ENCODE data around the gene BTBD9.
A peak's percentile ranks its signal among the peaks of the same experiment; 100 is the strongest.

BTBD9 gene

GRCh38 chr6:38271081-38271480 lies 368.6 kb downstream of the BTBD9 start:
- no peak overlapping the region for H2BK120ac ChIP-seq (ENCODE audit: low read depth, low read length)
- H3K4me1 ChIP-seq (ENCODE audit: control insufficient read depth, low read depth, low read length), result peaks cover 13% of the 10 kb centered on the region

DNA sequence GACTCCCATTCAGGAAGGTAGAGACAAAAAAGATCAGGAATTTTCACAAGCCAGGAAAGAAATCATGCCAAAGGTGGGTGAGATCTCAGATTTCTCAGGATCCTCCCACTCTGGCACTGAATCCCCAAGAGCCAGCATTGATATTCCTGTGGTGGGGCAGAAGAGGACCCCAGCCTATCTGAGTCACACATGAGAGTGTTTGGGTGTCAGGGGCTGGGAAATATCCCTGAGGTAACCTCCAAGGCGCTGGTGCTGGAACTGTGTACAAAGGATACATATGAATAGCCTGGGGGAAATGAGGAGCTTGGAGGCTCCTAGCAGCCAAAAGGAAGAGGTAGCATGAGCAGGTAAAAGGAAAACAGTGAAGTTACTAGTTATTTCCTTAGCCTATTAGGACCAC lies 369.4 kb downstream of the BTBD9 start:
- Histone ChIP-seq H2BK15ac (replicated peaks; ENCODE audit: low read depth) (no peak overlapping the region), H2BK5ac (ENCODE audit: low read length) (peak overlapping the region; percentile 67), H4K5ac (ENCODE audit: low read length) (no peak overlapping the region), H3K4me3 (ENCODE audit: low read length) (no peak overlapping the region), H4K8ac (ENCODE audit: low read depth, low read length) (no peak overlapping the region), H3K27ac (ENCODE audit: low read depth, low read length) (peak overlapping the region; percentile 20), H3K27me3 (ENCODE audit: insufficient read depth, low read length, poor library complexity) (no peaks in the 10 kb centered on the region), H3K79me2 (ENCODE audit: control insufficient read depth, insufficient read depth, low read length) (no peaks in the 10 kb centered on the region), H3K4me1 (ENCODE audit: control insufficient read depth, low read depth, low read length) (peaks cover 13% of the 10 kb centered on the region), H3K4me2 (ENCODE audit: low read length) (no peak overlapping the region), H3K36me3 (ENCODE audit: control insufficient read depth, insufficient read depth, low read length) (no peaks in the 10 kb centered on the region), H2AK5ac (ENCODE audit: low read length) (peak overlapping the region; percentile 86), H2BK120ac (ENCODE audit: low read depth, low read length) (no peak overlapping the region), H3K56ac (ENCODE audit: low read length) (peak overlapping the region; percentile 71), H3K9ac (ENCODE audit: low read length) (no peak overlapping the region), H3K18ac (ENCODE audit: low read length) (peak overlapping the region; percentile 53), H3K79me1 (ENCODE audit: low read length) (no peaks in the 10 kb centered on the region), H3K4ac (ENCODE audit: low read depth, low read length) (no peak overlapping the region), H3K23ac (ENCODE audit: low read length) (no peak overlapping the region)
- DNase-seq, result no peak
- WGBS (ENCODE audit: extremely low coverage, insufficient coverage, low lambda C conversion rate), result no CpG with 5 or more reads among the region's 1 CpG

More at GRCh38 chr6:38271081-38271480, 368.6 kb downstream of the BTBD9 start:
- Histone ChIP-seq H2BK5ac (ENCODE audit: low read length) (no peak overlapping the region), H3K4ac (ENCODE audit: low read depth, low read length) (peak overlapping the region; percentile 12), H3K4me3 (ENCODE audit: low read length) (no peak overlapping the region), H4K5ac (ENCODE audit: low read length) (no peak overlapping the region), H3K27ac (ENCODE audit: low read depth, low read length) (no peak overlapping the region), H3K9ac (ENCODE audit: low read length) (no peak overlapping the region), H2BK15ac (replicated peaks; ENCODE audit: low read depth) (no peak overlapping the region), H3K56ac (ENCODE audit: low read length) (no peak overlapping the region), H3K23ac (ENCODE audit: low read length) (no peak overlapping the region), H3K79me2 (ENCODE audit: control insufficient read depth, insufficient read depth, low read length) (no peaks in the 10 kb centered on the region), H3K79me1 (ENCODE audit: low read length) (no peaks in the 10 kb centered on the region), H3K4me2 (ENCODE audit: low read length) (no peak overlapping the region), H3K27me3 (ENCODE audit: insufficient read depth, low read length, poor library complexity) (no peaks in the 10 kb centered on the region), H4K8ac (ENCODE audit: low read depth, low read length) (no peak overlapping the region), H3K18ac (ENCODE audit: low read length) (peak overlapping the region; percentile 84), H2AK5ac (ENCODE audit: low read length) (no peak overlapping the region), H3K36me3 (ENCODE audit: control insufficient read depth, insufficient read depth, low read length) (no peaks in the 10 kb centered on the region)
- DNase-seq, result no peak

DNA sequence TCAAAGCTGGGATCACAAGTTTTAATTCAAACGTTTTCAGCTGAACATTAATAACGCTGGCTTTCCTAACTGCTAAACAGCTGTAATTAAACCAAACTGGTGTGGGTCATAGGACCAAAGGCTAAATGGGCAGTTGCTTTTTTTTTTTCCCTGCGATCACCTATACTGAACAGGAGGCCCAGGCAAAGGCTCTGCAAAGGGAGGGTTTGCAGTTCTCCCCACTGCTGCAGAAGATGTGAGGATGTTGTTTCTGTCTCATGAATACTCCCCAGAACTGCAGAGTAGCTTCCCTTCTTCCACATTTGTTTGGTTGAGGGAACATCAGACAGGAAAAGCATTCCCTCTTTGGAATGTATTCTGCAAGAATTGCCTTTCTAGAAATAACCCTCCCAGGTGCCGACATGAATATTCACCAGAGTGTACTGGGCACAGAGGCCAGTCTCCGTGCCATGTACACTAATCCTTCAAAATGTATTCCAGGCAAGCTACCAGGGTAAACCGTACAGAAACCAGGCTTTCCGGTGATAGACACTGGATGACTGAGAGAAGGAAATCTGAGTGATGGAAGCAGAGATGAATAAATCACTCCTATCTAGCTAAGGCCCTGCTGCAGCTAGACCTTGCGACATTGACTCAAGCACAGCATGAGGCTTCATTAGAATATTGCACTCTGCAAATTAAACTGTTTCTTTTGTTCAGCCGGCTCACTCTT lies 370.1 kb downstream of the BTBD9 start:
- H3K56ac ChIP-seq (ENCODE audit: low read length), result no peak overlapping the region
- peak overlapping the region; percentile 98 for H2BK15ac ChIP-seq (replicated peaks; ENCODE audit: low read depth)
- H3K4me3 ChIP-seq (ENCODE audit: low read length), result no peak overlapping the region
- no peaks in the 10 kb centered on the region for H3K79me1 ChIP-seq (ENCODE audit: low read length)
- no peaks in the 10 kb centered on the region for H3K79me2 ChIP-seq (ENCODE audit: control insufficient read depth, insufficient read depth, low read length)
- no peak overlapping the region for H3K27ac ChIP-seq (ENCODE audit: low read depth, low read length)
- no peak overlapping the region for H4K8ac ChIP-seq (ENCODE audit: low read depth, low read length)
- no CpG with 5 or more reads among the region's 9 CpGs for WGBS (ENCODE audit: extremely low coverage, insufficient coverage, low lambda C conversion rate)
- H3K9ac ChIP-seq (ENCODE audit: low read length), result no peak overlapping the region
- H3K23ac ChIP-seq (ENCODE audit: low read length), result no peak overlapping the region
- H3K18ac ChIP-seq (ENCODE audit: low read length), result peak overlapping the region; percentile 71
- H3K27me3 ChIP-seq (ENCODE audit: insufficient read depth, low read length, poor library complexity), result no peaks in the 10 kb centered on the region
- no peak overlapping the region for H2BK5ac ChIP-seq (ENCODE audit: low read length)
- no peaks in the 10 kb centered on the region for H3K36me3 ChIP-seq (ENCODE audit: control insufficient read depth, insufficient read depth, low read length)
- H2BK120ac ChIP-seq (ENCODE audit: low read depth, low read length), result no peak overlapping the region
- DNase-seq, result no peak
- no peak overlapping the region for H3K4me2 ChIP-seq (ENCODE audit: low read length)
- peaks cover 15% of the 10 kb centered on the region for H3K4me1 ChIP-seq (ENCODE audit: control insufficient read depth, low read depth, low read length)
- H3K4ac ChIP-seq (ENCODE audit: low read depth, low read length), result no peak overlapping the region
- no peak overlapping the region for H4K5ac ChIP-seq (ENCODE audit: low read length)
- H2AK5ac ChIP-seq (ENCODE audit: low read length), result no peak overlapping the region

DNA sequence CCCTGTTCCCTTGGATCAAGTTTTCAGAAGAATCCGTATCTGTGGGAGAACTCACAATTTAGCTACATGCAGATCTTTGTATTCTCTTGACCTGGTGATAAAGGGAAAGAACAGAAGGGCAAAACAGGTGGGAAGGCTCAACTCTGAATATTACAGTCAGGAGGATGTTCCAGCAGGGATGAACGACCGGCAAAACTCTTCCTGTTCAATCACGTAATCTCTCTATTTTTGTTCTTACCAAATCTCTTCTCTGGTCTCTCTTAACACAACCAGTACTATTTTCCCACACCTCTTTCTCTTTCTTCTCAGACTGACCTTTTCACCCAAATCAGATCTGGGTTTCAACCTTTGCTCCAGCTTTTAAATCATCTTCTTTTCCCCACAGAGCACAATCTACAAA lies 371.4 kb downstream of the BTBD9 start:
- Histone ChIP-seq H3K79me1 (ENCODE audit: low read length) (no peaks in the 10 kb centered on the region), H3K56ac (ENCODE audit: low read length) (no peak overlapping the region), H2BK15ac (replicated peaks; ENCODE audit: low read depth) (peak overlapping the region; percentile 14), H4K5ac (ENCODE audit: low read length) (no peak overlapping the region), H3K4me3 (ENCODE audit: low read length) (no peak overlapping the region), H3K79me2 (ENCODE audit: control insufficient read depth, insufficient read depth, low read length) (no peaks in the 10 kb centered on the region), H3K4me2 (ENCODE audit: low read length) (no peak overlapping the region), H3K18ac (ENCODE audit: low read length) (no peak overlapping the region), H3K9ac (ENCODE audit: low read length) (no peak overlapping the region), H3K36me3 (ENCODE audit: control insufficient read depth, insufficient read depth, low read length) (no peaks in the 10 kb centered on the region), H2BK5ac (ENCODE audit: low read length) (no peak overlapping the region), H3K4ac (ENCODE audit: low read depth, low read length) (no peak overlapping the region), H3K4me1 (ENCODE audit: control insufficient read depth, low read depth, low read length) (peaks cover 16% of the 10 kb centered on the region), H2BK120ac (ENCODE audit: low read depth, low read length) (peak overlapping the region; percentile 79), H3K27me3 (ENCODE audit: insufficient read depth, low read length, poor library complexity) (no peaks in the 10 kb centered on the region), H3K23ac (ENCODE audit: low read length) (no peak overlapping the region), H2AK5ac (ENCODE audit: low read length) (no peak overlapping the region), H4K8ac (ENCODE audit: low read depth, low read length) (no peak overlapping the region), H3K27ac (ENCODE audit: low read depth, low read length) (no peak overlapping the region)
- no CpG with 5 or more reads among the region's 4 CpGs for WGBS (ENCODE audit: extremely low coverage, insufficient coverage, low lambda C conversion rate)
- DNase-seq, result no peak

GRCh38 chr6:38266921-38267354 lies 372.8 kb downstream of the BTBD9 start:
- peak overlapping the region; percentile 76 for H3K4ac ChIP-seq (ENCODE audit: low read depth, low read length)
- H3K4me3 ChIP-seq (ENCODE audit: low read length), result no peak overlapping the region
- no peak overlapping the region for H3K18ac ChIP-seq (ENCODE audit: low read length)
- H2AK5ac ChIP-seq (ENCODE audit: low read length), result no peak overlapping the region
- WGBS (ENCODE audit: extremely low coverage, insufficient coverage, low lambda C conversion rate), result no CpG with 5 or more reads among the region's 7 CpGs
- no peak overlapping the region for H3K4me2 ChIP-seq (ENCODE audit: low read length)
- no peak for DNase-seq
- no peak overlapping the region for H2BK15ac ChIP-seq (replicated peaks; ENCODE audit: low read depth)
- H3K9ac ChIP-seq (ENCODE audit: low read length), result no peak overlapping the region
- H3K56ac ChIP-seq (ENCODE audit: low read length), result no peak overlapping the region
- H3K79me1 ChIP-seq (ENCODE audit: low read length), result no peaks in the 10 kb centered on the region
- H2BK120ac ChIP-seq (ENCODE audit: low read depth, low read length), result no peak overlapping the region
- no peaks in the 10 kb centered on the region for H3K27me3 ChIP-seq (ENCODE audit: insufficient read depth, low read length, poor library complexity)
- H4K8ac ChIP-seq (ENCODE audit: low read depth, low read length), result no peak overlapping the region
- no peak overlapping the region for H3K27ac ChIP-seq (ENCODE audit: low read depth, low read length)
- no peaks in the 10 kb centered on the region for H3K36me3 ChIP-seq (ENCODE audit: control insufficient read depth, insufficient read depth, low read length)
- no peak overlapping the region for H2BK5ac ChIP-seq (ENCODE audit: low read length)
- peaks cover 24% of the 10 kb centered on the region for H3K4me1 ChIP-seq (ENCODE audit: control insufficient read depth, low read depth, low read length)
- H3K79me2 ChIP-seq (ENCODE audit: control insufficient read depth, insufficient read depth, low read length), result no peaks in the 10 kb centered on the region
- H3K23ac ChIP-seq (ENCODE audit: low read length), result no peak overlapping the region
- H4K5ac ChIP-seq (ENCODE audit: low read length), result no peak overlapping the region

DNA sequence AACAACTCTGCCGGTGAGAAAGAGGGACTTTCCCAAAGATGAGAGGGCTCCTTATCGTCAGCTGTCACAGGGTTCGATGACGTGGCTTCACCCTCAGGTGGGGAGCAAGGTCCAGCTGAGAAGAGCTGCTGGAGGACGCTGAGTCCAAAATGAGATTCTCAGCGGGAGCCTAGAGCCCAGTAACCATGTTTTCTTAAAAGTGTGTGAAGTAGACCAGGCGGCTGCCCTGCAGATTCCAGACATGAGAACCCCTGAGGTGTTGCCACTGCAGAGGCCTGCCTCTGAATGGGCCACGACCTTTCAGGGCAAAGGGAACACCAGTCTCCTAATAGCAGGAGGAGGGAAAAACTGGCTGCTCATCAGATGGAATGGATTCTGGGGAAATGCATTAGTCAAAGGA lies 375.1 kb downstream of the BTBD9 start:
- H3K18ac ChIP-seq (ENCODE audit: low read length), result peak overlapping the region; percentile 13
- no peak overlapping the region for H2AK5ac ChIP-seq (ENCODE audit: low read length)
- no peak overlapping the region for H3K56ac ChIP-seq (ENCODE audit: low read length)
- H3K4me3 ChIP-seq (ENCODE audit: low read length), result no peak overlapping the region
- H3K27me3 ChIP-seq (ENCODE audit: insufficient read depth, low read length, poor library complexity), result no peaks in the 10 kb centered on the region
- H4K5ac ChIP-seq (ENCODE audit: low read length), result no peak overlapping the region
- no peak overlapping the region for H3K27ac ChIP-seq (ENCODE audit: low read depth, low read length)
- no peak overlapping the region for H2BK120ac ChIP-seq (ENCODE audit: low read depth, low read length)
- no peak overlapping the region for H3K4me2 ChIP-seq (ENCODE audit: low read length)
- DNase-seq, result peak; percentile 81
- H3K79me2 ChIP-seq (ENCODE audit: control insufficient read depth, insufficient read depth, low read length), result no peaks in the 10 kb centered on the region
- H3K79me1 ChIP-seq (ENCODE audit: low read length), result no peaks in the 10 kb centered on the region
- H2BK15ac ChIP-seq (replicated peaks; ENCODE audit: low read depth), result no peak overlapping the region
- H4K8ac ChIP-seq (ENCODE audit: low read depth, low read length), result no peak overlapping the region
- no peak overlapping the region for H3K23ac ChIP-seq (ENCODE audit: low read length)
- no peak overlapping the region for H2BK5ac ChIP-seq (ENCODE audit: low read length)
- no peaks in the 10 kb centered on the region for H3K36me3 ChIP-seq (ENCODE audit: control insufficient read depth, insufficient read depth, low read length)
- no CpG with 5 or more reads among the region's 8 CpGs for WGBS (ENCODE audit: extremely low coverage, insufficient coverage, low lambda C conversion rate)
- H3K4ac ChIP-seq (ENCODE audit: low read depth, low read length), result peak overlapping the region; percentile 58
- no peak overlapping the region for H3K9ac ChIP-seq (ENCODE audit: low read length)
- H3K4me1 ChIP-seq (ENCODE audit: control insufficient read depth, low read depth, low read length), result peaks cover 16% of the 10 kb centered on the region
